Activated naive CD4-positive, alpha-beta T cell treated with anti-CD3 and anti-CD28 coated beads, Interleukin-2, amount 50 U/mL, for 72 hours (primary cell): ENCODE measurements around the gene JAM3. TPM values are rescaled to one million over a fixed set of nuclear protein-coding genes. Genes with fewer than 3 reads are reported as not detected.
A peak's percentile ranks its signal among the peaks of the same experiment; 100 is the strongest.
"Not testable (repeated sequence)": the region's sequence is repeated elsewhere in the genome, so short reads cannot be mapped to it uniquely, and the experiment has no call there.

Experiments
- ATAC-seq, 2 donors: fragments of 150-1000 bp; cut with Tn5 transposase; 2 replicates each; pipeline ENCODE4 v1.10.0; 2021; ENCODE audit warnings: mild to moderate bottlenecking in 2 of 2, moderate library complexity in 2 of 2
- DNase-seq, 2 donors: peaks; one replicate each; pipeline ENCODE4 v3.0.0; 2021 to 2022; ENCODE audit warnings: low spot score in 2 of 2
- H3K27ac Mint-ChIP-seq, 2 donors: one replicate each; pipeline ENCODE4 v1.8.0; 2022; ENCODE audit warnings: mild to moderate bottlenecking in 2 of 2, mixed read lengths in 2 of 2
- H3K36me3 Mint-ChIP-seq, 2 donors: one replicate each; pipeline ENCODE4 v1.8.0; 2022; ENCODE audit warnings: mixed read lengths in 2 of 2
- H3K9me3 Mint-ChIP-seq, 2 donors: one replicate each; pipeline ENCODE4 v1.8.0; 2022; ENCODE audit warnings: mixed read lengths in 2 of 2
- total RNA-seq, 2 donors: library from RNA; stranded (reverse); gene quantifications; one replicate each; pipeline ENCODE4 v1.2.3, GENCODE V29; 2022

The JAM3 gene
- total RNA-seq, 2 donors from 2014 or later: 0.98 to 17.7 TPM

- H3K9me3 Mint-ChIP-seq: no peaks in the 10 kb centered on the region
- H3K36me3 Mint-ChIP-seq: peaks cover 0 to 5% of the 10 kb centered on the region in 2 donors
- no peak for DNase-seq
- H3K27ac Mint-ChIP-seq: no peak overlapping the region
- ATAC-seq: no peak
Observed at GRCh38 chr11:134069426-134070341, 812 bp downstream of the JAM3 start.

GRCh38 chr11:134070342-134070845, 1.5 kb downstream of the JAM3 start:
- ATAC-seq (no peak), DNase-seq (no peak)
- Mint-ChIP-seq H3K36me3 (peaks cover 0 to 5% of the 10 kb centered on the region in 2 donors), H3K27ac (no peak overlapping the region), H3K9me3 (no peaks in the 10 kb centered on the region)

- Mint-ChIP-seq H3K9me3 (no peaks in the 10 kb centered on the region), H3K27ac (no peak overlapping the region), H3K36me3 (peaks cover 0 to 5% of the 10 kb centered on the region in 2 donors)
- ATAC-seq: no peak
- no peak for DNase-seq
Observed at GRCh38 chr11:134071306-134071705, 2.4 kb downstream of the JAM3 start.

GRCh38 chr11:134071766-134072402, 3.0 kb downstream of the JAM3 start:
- DNase-seq (no peak), ATAC-seq (no peak)
- Mint-ChIP-seq H3K9me3 (no peaks in the 10 kb centered on the region), H3K36me3 (peaks cover 0 to 5% of the 10 kb centered on the region in 2 donors), H3K27ac (no peak overlapping the region)

- no peak overlapping the region for H3K27ac Mint-ChIP-seq
- ATAC-seq: no peak
- peaks cover 0 to 5% of the 10 kb centered on the region in 2 donors for H3K36me3 Mint-ChIP-seq
- H3K9me3 Mint-ChIP-seq: no peaks in the 10 kb centered on the region
- DNase-seq: no peak
Observed at GRCh38 chr11:134072844-134073243, 4.0 kb downstream of the JAM3 start.

- ATAC-seq: no peak
- H3K27ac Mint-ChIP-seq: no peak overlapping the region
- no peaks in the 10 kb centered on the region for H3K36me3 Mint-ChIP-seq
Observed at GRCh38 chr11:134074346-134074745, 5.5 kb downstream of the JAM3 start.

GRCh38 chr11:134074766-134075165, 5.9 kb downstream of the JAM3 start:
- no peak for DNase-seq
- ATAC-seq: no peak
- Mint-ChIP-seq H3K27ac (no peak overlapping the region), H3K9me3 (no peaks in the 10 kb centered on the region), H3K36me3 (no peaks in the 10 kb centered on the region)

More at GRCh38 chr11:134074346-134074745, 5.5 kb downstream of the JAM3 start:
- no peak for DNase-seq
- H3K9me3 Mint-ChIP-seq: no peaks in the 10 kb centered on the region

GRCh38 chr11:134079317-134079716, 10.4 kb downstream of the JAM3 start:
- peaks cover 9 to 17% of the 10 kb centered on the region in 2 donors for H3K36me3 Mint-ChIP-seq
- no peak for ATAC-seq
- no peak for DNase-seq
- peaks cover 8 to 10% of the 10 kb centered on the region in 2 donors for H3K9me3 Mint-ChIP-seq
- no peak overlapping the region for H3K27ac Mint-ChIP-seq

GRCh38 chr11:134081258-134081657, 12.4 kb downstream of the JAM3 start:
- not testable (repeated sequence) for H3K27ac Mint-ChIP-seq, ATAC-seq, DNase-seq, H3K9me3 Mint-ChIP-seq
- H3K36me3 Mint-ChIP-seq: peaks cover 9 to 17% of the 10 kb centered on the region in 2 donors

- H3K27ac Mint-ChIP-seq: no peak overlapping the region
- DNase-seq (no peak), ATAC-seq (no peak)
- H3K9me3 Mint-ChIP-seq: peaks cover 8 to 10% of the 10 kb centered on the region in 2 donors
- peaks cover 9 to 17% of the 10 kb centered on the region in 2 donors for H3K36me3 Mint-ChIP-seq
Observed at GRCh38 chr11:134082990-134083389, 14.1 kb downstream of the JAM3 start.

GRCh38 chr11:134086376-134086775, 17.5 kb downstream of the JAM3 start:
- ATAC-seq: no peak
- H3K36me3 Mint-ChIP-seq: peaks cover 0 to 2% of the 10 kb centered on the region in 2 donors
- peaks cover 0 to 4% of the 10 kb centered on the region in 2 donors for H3K9me3 Mint-ChIP-seq
- no peak for DNase-seq
- no peak overlapping the region for H3K27ac Mint-ChIP-seq

GRCh38 chr11:134092006-134092405, 23.1 kb downstream of the JAM3 start:
- not testable (repeated sequence) for H3K27ac Mint-ChIP-seq, DNase-seq, ATAC-seq, H3K9me3 Mint-ChIP-seq, H3K36me3 Mint-ChIP-seq

- no peak for DNase-seq
- peaks cover 0 to under 1% of the 10 kb centered on the region in 2 donors for H3K36me3 Mint-ChIP-seq
- no peak for ATAC-seq
- no peaks in the 10 kb centered on the region for H3K9me3 Mint-ChIP-seq
- H3K27ac Mint-ChIP-seq: no peak overlapping the region
Observed at GRCh38 chr11:134097166-134097565, 28.3 kb downstream of the JAM3 start.

GRCh38 chr11:134098566-134099184, 29.8 kb downstream of the JAM3 start:
- H3K36me3 Mint-ChIP-seq: peaks cover 0 to 6% of the 10 kb centered on the region in 2 donors
- no peak overlapping the region for H3K27ac Mint-ChIP-seq
- peak in 1 of 2 donors; percentile 55 for ATAC-seq

GRCh38 chr11:134100171-134100570, 31.3 kb downstream of the JAM3 start:
- H3K9me3 Mint-ChIP-seq: peaks cover 0 to 5% of the 10 kb centered on the region in 2 donors
- ATAC-seq: no peak
- no peak for DNase-seq
- H3K27ac Mint-ChIP-seq: no peak overlapping the region
- H3K36me3 Mint-ChIP-seq: peaks cover 0 to 12% of the 10 kb centered on the region in 2 donors

More at GRCh38 chr11:134098566-134099184, 29.8 kb downstream of the JAM3 start:
- H3K9me3 Mint-ChIP-seq: no peaks in the 10 kb centered on the region
- DNase-seq: no peak

GRCh38 chr11:134101282-134101681, 32.4 kb downstream of the JAM3 start:
- ATAC-seq: no peak
- H3K9me3 Mint-ChIP-seq: peaks cover 0 to 5% of the 10 kb centered on the region in 2 donors

More at GRCh38 chr11:134101282-134101681, 32.4 kb downstream of the JAM3 start:
- H3K27ac Mint-ChIP-seq: no peak overlapping the region
- peaks cover 0 to 12% of the 10 kb centered on the region in 2 donors for H3K36me3 Mint-ChIP-seq
- no peak for DNase-seq
